ENCODE measurements around the gene WTIP.
"Not testable (repeated sequence)": the region's sequence is repeated elsewhere in the genome, so short reads cannot be mapped to it uniquely, and the experiment has no call there.

Gene WTIP

DNA sequence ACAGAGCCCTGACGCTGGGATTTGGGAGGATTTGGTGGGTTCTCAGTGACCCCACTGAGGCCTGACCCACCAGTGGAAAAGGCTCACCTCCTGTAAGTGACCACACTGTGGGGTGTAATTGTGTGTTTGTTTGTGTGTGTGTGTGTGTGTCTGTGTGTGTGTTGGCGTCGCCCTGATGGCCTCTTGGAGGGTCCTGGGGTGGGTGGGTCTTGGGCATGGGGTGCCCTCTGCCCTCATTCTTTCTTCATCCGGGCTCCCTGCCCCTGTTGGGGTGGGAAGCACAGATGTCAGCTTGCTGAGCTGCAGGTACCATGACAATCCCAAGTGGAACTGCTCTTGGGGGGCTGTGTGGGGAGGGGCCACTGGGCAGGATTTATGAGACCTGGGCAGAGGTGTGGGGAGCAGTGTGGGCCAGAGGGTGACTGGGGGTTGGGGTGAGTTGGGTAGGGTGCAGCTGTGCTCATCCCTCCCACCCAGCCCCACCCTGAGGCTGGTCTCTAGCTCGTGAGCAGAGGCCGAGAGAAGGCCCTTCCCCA lies 22.8 kb downstream of the WTIP start:
- DNase-seq = no peak

DNA sequence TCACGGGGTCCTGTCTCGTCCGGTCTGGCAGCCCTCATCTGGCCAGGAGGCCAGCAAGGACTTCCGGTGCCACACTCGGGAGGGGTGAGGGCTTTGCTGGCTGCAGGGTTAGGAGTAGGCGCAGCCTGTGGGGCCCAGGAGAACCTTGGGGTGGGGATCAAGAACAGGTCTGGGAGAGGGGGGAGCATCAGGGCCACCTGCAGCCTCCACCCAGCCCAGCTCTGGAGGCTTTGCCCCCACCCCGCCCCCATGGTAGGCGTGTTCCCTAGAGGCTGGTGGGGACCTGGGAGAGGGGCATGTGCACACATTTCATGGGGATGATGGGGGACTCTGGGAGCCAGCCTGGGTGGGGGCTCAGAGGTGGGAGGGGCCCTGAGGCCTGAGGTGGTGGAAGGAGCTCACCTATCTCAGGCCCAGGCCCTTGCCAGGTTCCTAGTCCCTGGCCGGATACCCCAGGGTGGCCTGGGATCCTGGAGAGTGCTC lies 23.3 kb downstream of the WTIP start:
- no peak for DNase-seq

DNA sequence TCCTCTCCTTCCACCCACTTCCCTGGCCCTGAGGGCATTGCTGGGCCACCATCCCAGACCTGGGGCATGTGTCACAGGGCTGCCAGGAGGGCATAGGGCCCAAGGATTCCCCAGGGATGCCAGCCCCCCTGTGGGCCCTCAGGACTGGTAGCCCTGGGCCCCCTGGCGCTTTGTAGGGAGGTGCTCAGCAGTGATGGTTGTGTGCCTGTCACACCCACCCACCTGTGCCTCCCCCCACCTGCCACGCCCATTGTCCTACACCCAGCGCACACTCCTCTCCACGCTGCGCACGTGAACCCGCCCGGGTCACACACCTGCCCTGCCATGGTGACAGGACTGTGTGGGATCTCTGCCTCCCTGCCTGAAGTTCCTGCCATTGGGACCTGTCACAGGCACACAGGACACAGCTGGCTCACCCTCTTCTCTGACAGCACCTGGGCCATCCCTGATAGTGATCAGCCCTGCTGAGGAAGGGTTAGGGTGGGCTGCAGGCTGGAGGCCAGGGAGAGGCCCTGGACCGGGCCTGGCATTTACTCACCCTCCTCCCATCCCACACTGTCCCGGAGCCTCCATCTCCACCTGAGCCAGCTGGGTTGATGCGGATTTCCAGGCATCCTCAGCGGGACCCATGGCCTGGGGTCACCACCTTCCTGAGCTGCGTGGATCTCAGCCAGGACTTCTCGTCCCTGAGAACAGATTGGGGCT lies 23.9 kb downstream of the WTIP start:
- no peak for DNase-seq

DNA sequence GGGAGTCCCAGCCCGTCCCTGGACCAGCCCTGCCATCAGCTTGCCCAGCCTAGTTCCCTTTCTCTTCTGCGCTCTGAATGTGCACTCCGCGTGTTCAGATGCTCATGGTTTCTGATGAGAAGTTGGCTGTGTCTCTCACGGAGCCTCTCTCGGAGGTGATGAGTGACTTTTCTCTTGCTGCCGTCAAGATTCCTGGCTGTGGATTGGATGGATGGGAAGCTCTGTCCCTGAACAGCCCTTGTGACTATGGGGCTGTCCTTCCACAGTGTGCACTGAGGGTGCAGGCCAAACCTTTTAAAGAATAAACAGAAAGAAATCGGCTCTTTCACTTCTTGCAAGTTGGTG lies 24.4 kb downstream of the WTIP start:
- DNase-seq = no peak

DNA sequence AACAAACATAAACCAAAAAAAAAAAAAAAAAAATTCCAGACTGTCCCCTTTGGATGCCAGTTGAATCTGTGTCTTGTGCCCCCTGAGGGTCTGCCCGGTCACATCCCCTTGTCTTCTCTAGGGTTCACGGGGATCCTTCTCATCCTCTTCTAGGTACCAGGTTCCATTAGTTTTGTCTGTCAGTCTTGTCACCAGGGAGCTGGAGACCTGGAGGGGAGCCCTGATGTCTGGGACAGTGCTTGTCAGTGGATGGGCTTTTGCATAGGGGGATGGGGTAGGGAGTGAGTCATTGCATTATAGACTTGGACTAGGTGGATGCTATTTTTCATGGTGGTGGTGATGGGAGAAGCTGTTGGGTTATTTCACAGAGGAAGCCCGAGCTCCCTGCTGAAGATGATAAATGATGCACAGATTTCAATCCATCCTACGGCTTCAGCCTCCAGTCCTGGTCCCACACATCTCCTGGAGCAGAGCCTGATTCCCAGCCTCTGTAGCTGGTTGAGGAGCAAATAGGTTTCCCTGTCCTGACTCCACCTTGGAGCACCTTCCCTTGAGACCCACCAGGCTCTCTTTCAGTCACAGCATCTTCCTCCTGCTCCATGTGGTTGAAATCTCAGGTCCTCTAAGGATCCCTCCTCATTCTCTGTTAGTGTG lies 26.0 kb downstream of the WTIP start:
- no peak for DNase-seq

DNA sequence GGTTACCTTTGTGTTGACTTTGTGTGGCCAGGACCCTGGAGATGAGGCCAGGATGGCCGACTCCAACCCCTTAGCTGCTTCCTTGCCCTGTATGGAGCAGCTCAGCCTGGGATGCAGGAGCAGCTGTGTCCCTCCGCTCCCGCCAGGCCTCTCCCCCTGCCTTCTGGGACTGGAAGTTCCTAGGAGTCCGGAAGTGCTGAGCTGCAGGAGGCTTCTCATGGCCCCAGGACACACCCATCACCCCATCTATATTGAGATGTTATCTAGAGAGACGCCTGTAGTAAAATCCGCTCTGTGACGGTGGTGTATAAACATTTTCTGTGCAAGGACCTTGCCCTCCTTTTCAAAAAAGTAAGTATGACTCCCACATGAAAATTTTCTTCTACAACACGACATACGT lies 27.0 kb downstream of the WTIP start:
- no peak for DNase-seq

DNA sequence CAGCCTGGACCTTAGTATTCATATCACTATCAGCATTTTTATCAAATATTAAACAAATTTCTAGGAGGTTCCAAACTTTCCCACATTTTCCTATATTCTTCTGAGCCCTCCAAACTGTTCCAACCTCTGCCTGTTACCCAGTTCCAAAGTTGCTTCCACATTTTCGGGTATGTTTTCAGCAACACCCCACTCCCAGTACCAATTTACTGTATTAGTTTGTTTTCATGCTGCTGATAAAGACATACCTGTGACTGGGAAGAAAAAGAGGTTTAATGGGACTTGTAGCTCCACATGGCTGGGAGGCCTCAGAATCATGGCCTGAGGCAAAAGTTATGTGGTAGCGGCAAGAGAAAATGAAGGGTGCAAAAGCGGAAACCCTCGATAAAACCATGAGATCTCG lies 29.3 kb downstream of the WTIP start:
- not testable (repeated sequence) for DNase-seq

DNA sequence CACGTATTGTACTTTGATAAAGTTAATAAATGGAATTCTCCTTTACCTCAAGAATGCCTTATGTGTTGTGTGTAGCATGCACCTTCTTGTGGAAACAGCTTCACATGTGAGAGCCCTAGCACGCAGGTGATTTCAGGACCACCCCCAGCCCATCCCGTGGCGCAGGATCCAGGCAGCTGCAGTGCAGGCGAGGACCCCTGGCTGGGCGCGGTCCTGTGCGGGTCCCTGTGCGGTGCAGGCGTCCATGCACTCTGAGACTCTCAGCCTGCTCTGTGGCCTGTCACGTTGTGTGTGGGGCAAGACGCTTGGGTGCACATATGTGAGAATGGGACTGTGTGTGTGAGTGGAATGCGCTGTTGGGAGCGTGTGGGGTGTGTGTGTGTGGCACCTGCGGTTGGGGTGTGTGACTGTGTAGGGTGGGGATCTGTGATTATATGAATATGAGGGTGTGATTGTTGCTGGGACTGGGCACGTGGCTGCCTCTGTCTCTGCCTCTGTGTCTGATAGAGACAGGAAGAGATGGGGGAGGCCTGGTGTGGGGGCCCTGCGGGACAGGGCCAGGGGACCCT lies 30.8 kb downstream of the WTIP start:
- no peak for DNase-seq

DNA sequence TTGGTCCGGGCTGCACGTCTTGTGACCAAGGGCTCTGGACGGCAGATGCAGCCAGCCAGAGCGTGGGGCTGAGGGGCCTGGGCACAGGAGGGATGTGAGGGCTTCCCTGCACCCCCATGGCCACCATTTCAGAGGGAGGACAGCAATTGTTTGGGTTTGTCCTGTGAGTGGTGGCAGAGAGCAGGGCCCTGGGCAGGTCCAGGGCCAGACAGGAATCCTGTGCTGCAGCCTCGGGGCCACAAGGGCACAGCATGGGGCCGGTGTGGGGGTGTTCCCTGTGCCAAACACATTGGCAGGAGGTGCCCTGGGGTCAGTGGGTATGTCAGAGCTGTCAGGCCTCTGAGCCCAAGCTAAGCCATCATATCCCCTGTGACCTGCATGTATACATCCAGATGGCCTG lies 32.2 kb downstream of the WTIP start:
- no peak for DNase-seq

DNA sequence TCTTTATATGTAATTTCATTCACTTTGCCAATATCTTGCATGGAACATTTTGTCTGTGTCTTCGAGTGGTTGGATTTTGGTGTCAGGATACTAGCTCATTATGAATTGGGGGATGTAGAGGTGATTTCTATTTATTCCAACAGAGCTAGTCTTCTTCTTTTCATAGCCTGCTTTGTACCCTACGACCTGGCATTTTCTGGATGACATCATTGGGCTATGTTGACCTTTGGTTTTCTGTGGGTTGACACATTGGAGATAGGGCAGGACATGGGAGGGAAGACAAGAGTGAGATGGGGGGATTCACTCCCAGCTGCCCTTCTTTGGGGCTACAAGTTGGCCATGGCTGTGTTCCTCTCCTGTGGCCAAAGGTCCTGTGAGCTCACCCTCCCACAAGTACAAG lies 38.0 kb downstream of the WTIP start:
- DNase-seq = no peak

DNA sequence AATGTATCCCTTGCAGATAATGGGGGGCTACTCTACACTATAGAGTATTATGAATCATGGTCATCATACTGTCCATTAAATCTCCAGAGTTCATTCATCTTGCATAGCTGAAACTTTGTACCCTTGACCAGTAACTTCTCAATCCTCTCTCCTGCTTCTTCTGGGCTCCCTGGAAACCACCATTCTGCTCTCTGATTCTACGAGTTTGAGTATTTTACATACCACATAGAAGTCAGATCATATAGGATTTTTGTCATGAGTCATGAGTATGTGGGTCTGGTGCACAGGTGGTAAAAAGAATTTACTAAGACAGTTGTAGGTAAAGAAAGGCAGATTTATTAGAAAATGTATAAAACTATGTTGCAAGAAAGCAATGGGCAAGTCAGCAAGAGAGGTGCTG lies 41.9 kb downstream of the WTIP start:
- no peak for DNase-seq

DNA sequence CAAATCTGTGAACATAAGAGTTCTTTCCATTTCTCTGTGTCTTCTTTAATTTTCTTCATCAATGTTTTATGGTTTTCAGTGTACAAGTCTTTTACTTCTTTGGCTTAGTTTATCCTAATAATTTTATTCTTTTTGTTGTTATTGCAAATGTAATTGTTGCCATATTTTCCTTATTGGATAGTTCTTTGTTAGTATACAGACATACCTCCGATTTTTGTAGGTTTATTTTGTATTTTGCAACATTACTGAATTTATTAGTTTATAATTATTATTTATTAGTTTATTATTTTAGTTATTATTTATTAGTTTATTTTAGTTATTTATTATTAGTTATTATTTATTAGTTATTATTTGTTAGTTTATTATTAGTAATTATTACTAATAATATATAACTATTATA lies 43.4 kb downstream of the WTIP start:
- DNase-seq = no peak

DNA sequence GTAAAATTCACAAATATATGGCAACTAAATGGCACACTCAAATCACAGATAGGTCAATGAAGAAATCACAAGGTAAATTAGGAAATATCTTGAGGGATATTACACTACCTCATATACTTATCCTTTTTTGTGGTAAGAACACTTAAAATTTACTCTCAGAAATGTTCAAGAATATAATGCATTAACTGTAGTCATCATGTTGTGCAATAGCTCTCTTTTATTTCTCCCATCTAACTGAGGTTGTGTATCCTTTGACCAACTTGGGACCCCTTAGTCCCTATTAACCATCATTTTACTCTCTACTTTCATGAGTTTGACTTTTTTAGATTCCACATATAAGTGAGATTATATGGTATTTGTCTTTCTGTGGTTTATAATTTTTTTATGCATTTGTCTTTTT lies 52.6 kb downstream of the WTIP start:
- DNase-seq = no peak

DNA sequence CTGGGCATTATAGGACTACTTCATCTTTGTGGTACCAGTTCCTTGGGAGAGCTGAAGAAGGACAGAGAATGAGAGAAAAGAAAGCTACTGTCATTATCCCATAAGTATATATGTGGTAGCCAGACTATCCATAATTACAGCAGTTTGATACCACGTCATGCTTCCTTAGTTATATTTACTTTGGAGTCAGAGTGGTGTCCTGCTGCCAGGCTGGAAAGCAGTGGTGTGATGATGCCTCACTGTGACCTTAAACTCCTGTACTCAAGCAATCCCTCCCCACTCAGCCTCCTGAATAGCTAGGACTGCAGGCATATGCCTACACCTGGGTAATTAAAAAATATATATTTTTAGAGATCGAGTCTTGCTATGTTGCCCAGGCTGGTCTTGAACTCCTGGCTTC lies 57.8 kb downstream of the WTIP start:
- no peak for DNase-seq

DNA sequence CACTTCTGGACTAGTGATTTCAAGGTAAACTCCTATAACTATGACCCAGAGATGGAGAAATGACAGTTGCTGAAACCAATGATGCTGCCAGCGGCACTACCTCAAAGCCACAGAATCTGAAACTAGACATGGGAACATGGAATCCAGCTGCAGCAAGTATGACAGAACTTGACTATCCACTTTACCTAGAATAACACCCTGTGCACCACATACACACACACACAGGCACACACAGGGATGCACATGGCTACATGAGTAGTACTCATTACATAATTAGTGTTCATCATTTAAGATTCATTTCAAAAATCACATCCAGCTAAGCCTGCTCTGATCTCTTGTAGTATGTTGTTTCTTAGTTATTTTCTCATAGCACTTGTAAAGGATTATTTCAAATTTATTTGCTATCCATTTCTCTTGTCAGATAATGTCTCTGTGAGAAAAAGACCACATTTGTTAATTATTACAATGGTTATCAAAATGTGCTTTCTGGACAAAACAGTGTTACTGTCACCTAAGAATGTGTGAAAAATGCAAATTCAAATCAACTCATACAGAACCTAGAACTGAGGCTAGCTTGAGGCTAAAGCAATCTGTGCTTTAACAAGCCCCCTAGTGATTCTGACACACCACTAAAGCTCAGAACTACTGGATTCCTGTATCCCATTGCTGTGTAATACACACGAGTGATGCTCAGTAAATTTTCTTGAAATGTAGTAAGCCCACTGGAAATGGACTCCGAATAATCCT lies 59.4 kb downstream of the WTIP start:
- DNase-seq = no peak

DNA sequence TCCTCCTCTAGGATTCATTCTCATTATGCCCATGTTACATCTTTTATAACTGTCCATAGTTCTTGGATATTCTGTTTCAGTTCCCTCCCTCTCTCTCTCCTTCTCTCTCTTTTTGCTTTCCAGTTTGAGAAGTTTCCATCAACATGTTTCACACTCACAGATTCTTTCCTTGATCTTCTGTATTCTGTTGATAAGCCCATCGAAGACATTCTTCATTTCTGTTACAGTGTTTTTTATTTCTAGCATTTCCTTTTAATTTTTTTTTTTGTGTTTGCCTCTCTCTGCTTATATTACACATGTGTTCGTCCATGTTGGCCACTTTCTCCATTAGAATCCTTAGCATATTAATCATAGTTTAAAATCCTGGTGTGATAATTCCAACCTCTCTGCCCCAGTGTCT lies 68.3 kb downstream of the WTIP start:
- no peak for DNase-seq

DNA sequence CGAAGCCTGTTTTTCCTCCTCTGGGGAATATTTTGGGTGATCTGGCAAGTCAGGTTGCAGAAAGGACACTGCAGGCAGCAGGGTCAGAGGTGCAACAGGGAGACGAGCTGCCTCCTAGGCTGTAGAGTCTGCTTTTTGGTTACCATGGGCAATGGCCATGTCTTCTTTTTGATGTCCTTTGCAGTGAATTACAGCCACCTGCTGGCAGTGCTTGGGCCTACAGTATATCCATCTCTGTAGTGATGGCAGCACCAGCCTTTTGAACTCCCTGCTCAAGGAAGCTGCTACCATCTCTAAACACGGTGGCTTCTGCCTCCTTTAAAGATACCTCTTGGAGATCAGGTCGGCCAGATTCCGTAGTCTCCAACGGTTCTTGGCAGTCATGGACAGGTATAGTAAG lies 73.9 kb downstream of the WTIP start:
- DNase-seq = no peak

DNA sequence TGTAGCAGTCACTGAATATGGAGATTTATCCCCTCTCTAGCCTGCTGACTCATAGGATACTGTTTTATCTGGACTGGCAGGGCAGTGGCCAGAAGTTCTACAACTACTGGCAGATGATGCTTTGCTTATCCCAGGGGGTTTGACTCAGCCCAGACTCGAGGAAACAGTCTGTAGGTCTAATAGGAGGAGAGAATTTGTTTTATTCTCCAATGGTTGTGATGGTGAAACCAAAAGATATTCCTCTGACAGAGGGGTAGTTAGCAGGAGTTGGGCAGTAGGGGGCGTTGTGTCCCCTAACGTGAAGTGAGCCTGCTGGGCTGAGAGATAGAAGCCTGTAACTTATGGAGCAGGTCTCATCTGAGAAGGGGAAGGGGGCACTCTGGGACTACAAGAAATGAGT lies 74.9 kb downstream of the WTIP start:
- DNase-seq = no peak

DNA sequence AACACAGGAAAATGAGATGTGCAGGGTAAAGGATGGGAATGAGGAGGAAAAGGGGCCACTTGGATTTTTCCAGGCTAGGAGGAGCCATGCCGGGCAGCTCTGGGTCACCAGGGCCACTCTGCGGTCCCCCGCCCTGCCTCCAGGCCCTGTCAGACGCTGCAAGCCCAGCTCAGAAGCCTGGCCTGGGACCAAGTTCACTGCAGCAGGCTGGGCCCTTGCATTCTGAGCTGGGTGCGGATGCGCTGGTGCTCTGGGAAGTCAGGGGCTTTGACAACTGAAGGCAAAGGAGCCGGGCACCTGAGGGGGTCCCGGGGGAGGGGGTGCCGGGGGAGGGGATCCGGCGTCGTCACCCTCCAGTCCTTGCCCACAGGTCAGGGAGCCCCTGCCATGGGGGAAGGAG lies 77.5 kb downstream of the WTIP start:
- DNase-seq = no peak

DNA sequence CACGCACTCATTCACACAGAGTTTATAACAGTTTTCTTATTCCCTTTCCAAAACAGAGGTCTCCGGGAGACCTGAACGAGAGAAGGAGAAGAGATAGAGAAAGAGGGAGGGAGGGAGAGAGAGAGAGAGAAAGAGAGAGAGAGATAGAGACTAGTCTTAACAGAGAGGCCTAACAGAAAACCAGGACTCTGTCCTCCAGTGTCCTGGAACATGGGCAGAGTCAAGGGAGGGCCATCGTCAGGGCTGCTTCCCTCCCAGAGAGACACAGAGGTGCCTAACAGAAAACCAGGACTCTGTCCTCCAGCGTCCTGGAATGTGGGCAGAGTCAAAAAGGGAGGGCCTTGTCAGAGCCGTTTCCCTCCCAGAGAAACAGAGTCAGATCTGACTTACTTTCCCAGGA lies 78.7 kb downstream of the WTIP start:
- no peak for DNase-seq

All from NCI-H510A (cell line).